GM19023 (cell line): ENCODE data around the gene ADRA2C.

Experiments used
- ATAC-seq: cut with Tn5 transposase; IDR thresholded peaks from one replicate; pipeline ENCODE4 v1.9.1; 2021; ENCODE audit warnings: mild to moderate bottlenecking, moderate library complexity; ENCODE audit not compliant: unreplicated experiment

Gene ADRA2C

GRCh38 chr4:3756343-3757059 lies 9.7 kb upstream of the ADRA2C start:
- no peak for ATAC-seq

- no peak for ATAC-seq
These were observed 6.9 kb upstream of the ADRA2C start for GRCh38 chr4:3759236-3759635.

DNA sequence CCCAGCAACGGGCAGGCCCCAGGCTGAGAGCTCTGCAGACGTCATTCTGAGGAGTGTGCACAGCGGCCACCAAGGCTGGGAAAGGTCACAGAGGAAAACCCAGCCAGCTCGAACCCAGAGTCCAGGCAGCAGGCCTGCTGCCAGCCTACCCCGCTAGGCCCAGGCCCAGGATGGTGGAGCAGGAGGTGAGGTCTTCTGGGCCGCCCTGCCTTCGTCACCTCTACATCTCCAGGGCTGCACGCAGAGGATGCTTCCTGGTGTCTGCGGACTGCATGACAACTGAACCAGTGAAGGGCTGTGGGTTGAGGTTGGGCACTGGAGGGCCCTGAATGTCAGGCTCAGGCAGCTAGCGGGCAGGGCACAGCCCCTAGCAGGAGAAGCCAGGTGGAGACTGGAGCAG lies 5.8 kb upstream of the ADRA2C start:
- no peak for ATAC-seq

- ATAC-seq, result no peak
These were observed 5.3 kb upstream of the ADRA2C start for GRCh38 chr4:3760841-3761240.

GRCh38 chr4:3762264-3762663 lies 3.9 kb upstream of the ADRA2C start:
- ATAC-seq, result no peak

DNA sequence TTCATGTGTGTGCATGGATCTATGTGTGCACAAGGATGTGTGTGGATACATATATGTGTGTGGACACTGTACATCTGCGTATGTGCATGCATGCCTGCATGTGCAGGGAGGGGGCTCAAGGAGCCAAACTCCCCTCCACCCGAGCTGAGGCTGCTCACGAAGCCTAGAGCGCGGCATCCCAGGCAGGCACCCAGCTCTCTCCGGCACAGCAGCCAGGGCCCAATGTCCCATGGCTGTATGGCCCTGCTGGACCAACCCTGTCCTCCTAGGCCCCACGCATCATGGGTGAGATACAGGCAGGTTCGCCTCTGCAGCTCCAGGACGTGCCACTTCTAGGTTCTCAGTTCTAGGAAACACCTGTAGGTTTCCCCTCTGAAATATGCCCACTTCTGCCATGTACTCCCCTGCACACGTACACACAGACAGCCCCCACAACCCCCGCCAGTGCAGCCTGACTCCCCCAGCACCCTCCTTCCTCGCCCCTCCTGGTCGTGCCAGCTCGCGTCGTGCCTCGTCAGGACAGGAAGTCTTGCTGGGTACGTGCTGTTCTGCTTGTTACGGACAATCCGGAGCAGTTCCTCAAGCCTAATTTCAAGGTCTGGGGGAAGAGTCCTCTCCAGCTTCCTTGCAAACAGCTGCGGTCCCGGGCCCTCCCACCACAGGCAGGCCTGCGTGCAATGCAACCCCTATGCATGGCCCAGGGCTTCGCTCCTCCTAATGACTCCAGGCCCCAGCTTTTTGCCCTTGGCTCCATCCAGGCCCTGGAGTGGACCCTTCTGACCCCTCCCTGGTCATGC lies 3.2 kb upstream of the ADRA2C start:
- ATAC-seq, result no peak

DNA sequence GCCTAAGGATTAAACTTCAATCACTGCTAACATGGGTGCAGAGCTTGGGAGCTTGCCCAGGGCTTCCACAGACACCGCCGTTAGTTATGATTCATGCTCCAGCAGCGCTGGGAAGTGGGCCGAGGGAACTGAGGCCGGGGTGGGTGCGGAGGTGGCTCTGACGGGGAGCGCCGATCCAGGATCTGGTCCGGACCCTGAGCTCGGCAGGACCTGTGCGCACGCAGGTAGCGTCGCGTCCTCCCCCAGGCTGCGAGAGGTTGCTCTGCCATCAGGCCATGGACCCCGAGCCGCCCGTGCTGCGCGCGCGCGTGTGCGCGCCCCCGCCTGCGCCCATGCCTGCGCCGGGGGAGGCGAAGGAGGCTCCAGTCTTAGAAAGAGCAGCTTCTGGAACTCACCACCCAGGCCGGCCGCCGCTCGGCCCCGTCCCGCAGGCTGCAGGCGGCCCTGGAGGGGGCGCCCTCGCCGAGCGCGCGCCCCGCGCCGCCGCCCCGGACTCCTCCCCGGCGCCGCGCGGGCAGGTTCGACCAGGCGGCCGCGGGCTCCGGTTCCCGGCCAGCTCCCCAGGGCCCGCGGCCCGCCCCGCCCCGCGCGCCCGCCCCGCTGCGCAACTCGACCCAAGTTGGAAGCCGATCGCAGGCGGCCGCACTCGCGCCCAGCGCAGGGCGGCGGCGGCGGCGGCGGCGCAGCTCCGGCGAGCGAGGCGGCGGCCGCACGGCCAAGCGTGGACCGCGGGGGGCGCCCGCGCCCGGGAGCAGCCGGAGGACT lies 732 bp upstream of the ADRA2C start:
- no peak for ATAC-seq

GRCh38 chr4:3766785-3767569 lies 792 bp downstream of the ADRA2C start:
- no peak for ATAC-seq

GRCh38 chr4:3767570-3768288 lies 1.5 kb downstream of the ADRA2C start:
- ATAC-seq, result no peak

DNA sequence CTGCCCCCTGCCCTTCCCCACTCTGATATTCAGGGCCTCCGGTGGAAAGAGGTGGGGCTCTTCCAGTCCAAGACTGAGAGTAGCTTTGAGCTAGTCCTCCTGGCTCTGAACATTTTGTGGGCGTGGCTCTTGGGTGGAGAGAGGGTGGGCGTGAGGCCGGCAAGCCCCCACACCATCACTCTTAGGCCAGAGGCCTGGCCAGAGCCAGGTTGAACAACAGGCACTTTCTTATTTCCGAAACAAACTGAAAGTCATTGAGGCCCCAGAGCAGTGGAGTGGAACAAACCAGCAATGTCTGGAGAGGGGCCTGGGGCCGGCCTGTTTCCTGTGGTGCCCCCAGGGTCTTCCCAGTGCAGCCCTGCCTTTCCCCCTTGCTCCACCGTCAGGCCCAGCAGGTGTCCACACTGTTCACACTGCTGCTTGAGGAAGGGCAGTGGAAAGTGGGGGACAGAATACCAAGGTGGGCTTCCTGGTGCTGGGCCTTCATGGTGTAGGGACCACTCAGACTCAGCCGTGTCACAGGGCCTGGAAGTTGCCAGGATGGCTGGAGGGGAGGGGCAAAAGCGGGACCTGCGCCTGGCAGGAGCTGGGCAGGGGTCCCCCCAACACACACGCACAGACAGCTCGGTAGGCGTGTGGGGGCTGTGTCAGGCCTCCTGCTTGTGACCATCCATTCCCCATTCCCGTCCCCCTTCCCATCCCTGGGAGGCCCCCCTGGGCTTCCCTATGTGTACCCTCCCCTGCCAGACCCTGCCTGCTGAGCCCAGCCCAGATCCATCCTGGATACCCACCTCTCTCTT lies 2.9 kb downstream of the ADRA2C start:
- no peak for ATAC-seq

DNA sequence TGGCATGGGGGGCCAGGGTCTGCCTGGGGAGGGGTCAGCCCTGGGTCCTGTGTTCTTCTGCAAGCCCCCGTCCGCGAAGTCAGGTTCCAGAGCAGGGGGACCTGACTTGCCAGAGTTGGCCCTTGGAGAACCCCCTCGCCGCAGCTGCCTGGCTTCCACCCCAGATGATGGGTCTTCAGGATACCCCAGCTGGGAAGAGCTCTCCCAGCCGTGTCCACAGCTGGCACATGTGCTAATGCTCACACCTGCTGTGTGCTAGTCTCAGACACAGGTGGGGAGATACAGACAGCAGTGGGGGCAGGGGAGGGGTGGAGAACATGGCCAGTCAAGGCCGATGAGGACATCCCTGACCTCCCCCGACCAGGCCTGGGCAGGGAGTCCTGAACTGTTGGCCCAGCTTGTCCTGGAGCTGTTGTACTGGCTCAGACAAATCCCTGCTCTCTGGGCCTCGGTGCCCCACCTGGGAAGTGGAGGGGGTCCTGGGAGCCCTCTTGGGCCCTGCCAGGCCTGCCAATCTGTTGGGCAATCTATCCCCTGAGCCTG lies 3.5 kb downstream of the ADRA2C start:
- no peak for ATAC-seq

- no peak for ATAC-seq
These were observed 4.4 kb downstream of the ADRA2C start for GRCh38 chr4:3770323-3771163.

DNA sequence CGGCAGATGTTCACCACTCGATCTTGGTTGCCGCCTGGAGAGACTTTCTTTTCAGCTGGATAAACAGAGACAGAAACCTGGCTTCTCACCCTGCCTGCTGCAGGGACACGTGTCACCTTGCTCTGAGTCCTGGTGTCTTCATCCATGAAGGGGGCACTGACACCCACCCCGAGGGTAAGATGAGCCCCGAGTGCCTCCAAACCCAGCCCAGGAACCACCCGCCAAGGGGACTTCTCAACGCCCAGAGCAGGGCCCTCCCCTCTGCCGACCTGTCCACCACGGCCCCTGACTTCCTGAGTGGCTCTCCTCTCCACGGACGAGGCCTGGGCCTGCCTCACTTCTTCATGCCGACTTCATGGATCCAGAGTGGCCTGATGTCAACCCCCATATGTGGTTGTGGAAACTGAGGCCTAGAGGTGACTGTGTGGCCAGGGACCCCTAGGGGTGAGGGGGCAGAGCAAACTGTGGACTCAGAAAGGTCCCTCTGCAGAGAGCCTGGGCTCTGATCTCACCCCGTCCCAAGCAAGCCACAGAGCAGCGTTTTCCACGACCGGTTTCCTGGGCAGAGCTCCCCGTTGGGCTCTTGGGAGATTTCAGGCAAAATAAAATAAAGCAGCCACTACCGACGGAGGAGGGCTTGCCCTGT lies 5.1 kb downstream of the ADRA2C start:
- no peak for ATAC-seq

- no peak for ATAC-seq
These were observed 5.8 kb downstream of the ADRA2C start for GRCh38 chr4:3771939-3772495.

DNA sequence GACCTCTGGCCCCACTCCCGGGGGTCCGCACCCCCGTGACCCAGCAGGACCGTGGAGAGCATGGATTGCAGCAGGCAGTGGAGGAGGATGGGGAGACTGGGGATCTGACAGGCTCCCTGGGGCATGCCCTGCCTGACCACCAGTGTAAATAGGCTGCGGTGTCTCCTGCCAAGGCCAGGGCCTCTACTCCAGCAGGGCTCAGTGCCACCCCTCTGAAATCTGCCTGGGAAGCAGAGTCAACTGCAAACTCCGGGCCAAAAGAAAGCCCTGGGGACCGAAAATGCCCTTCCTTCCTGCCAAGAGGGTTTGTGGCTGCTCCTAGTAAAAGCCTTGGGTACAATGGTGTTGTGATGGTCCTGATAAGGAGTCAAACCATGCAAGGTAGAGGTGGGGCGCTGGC lies 6.4 kb downstream of the ADRA2C start:
- ATAC-seq, result no peak

GRCh38 chr4:3773552-3774001 lies 7.4 kb downstream of the ADRA2C start:
- ATAC-seq, result no peak

GRCh38 chr4:3774253-3774883 lies 8.2 kb downstream of the ADRA2C start:
- no peak for ATAC-seq
